SK-N-SH treated with all-trans-retinoic acid at 6 μM for 48 hours (cell line): ENCODE data around the gene SIX5.

Source experiments
- ARNTL ChIP-seq: fragments of 450-650 bp; formaldehyde crosslinking; IDR thresholded peaks from 2 replicates; pipeline ENCODE4 v1.5.0; 2020; ENCODE audit warnings: low read depth, mild to moderate bottlenecking, moderate library complexity, borderline replicate concordance
- RARB ChIP-seq: fragments of 250-450 bp; sonication (Bioruptor Pico); IDR thresholded peaks from 2 replicates; pipeline ENCODE4 v1.8.0; 2021; ENCODE audit warnings: mild to moderate bottlenecking, moderate library complexity
- ZC3H10 ChIP-seq: fragments of 250-450 bp; sonication (Bioruptor Pico); IDR thresholded peaks from 2 replicates; pipeline ENCODE4 v1.5.1; 2021; ENCODE audit warnings: mild to moderate bottlenecking, moderate library complexity
- TF ChIP-seq, protein P1 (sequence below): fragments of 250-450 bp; sonication (Bioruptor Pico); IDR thresholded peaks from 2 replicates; pipeline ENCODE4 v1.8.0; 2020; ENCODE audit warnings: mild to moderate bottlenecking, moderate library complexity, borderline replicate concordance
- TF ChIP-seq, protein P2 (sequence below): fragments of 250-450 bp; sonication (Bioruptor Pico); IDR thresholded peaks from 2 replicates; pipeline ENCODE4 v1.8.0; 2021; ENCODE audit warnings: low read depth, mild to moderate bottlenecking, moderate library complexity, borderline replicate concordance

DNA sequence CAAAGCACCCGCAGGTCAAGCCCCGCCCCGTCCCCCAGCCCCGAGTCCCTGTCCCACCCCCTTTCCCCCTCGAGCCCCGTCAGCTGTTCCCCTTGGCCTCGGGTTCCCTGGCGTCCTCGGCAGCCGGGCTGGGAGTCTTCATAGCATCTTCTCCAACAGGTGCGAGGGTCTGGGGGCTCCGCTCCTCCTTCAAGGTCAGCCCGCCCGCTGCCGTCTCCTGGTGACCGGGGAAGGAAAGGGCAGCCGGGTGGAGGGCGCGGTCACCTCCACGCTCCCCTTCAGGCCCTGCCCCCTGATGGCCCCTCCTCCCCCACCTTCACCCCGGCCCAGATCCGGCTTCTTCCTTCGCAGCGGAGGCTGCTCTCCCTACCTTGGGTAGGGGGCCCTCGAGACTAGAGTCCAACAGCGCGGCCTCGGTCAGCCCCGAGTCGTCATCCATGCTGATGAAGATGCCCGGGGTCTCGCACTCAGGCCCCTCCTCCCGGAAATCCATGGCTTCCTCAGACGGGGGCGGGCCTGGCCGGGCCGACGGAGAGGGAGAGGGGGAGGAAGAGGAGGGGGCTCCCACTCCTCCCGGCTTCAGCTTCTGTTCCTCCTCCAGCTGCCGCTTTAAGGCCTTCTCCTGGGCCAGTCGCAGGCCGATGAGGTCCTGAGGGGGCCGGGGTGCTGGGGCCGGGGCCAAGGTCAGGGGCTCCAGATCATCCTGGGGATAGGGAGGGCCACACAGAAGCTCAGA, 46.6 kb upstream of the SIX5 start:
- TF ChIP-seq ARNTL (CRISPR knock-in tag) (no peak), RARB (CRISPR knock-in tag) (no peak), ZC3H10 (CRISPR knock-in tag) (no peak)
- TF ChIP-seq, protein P1, sequence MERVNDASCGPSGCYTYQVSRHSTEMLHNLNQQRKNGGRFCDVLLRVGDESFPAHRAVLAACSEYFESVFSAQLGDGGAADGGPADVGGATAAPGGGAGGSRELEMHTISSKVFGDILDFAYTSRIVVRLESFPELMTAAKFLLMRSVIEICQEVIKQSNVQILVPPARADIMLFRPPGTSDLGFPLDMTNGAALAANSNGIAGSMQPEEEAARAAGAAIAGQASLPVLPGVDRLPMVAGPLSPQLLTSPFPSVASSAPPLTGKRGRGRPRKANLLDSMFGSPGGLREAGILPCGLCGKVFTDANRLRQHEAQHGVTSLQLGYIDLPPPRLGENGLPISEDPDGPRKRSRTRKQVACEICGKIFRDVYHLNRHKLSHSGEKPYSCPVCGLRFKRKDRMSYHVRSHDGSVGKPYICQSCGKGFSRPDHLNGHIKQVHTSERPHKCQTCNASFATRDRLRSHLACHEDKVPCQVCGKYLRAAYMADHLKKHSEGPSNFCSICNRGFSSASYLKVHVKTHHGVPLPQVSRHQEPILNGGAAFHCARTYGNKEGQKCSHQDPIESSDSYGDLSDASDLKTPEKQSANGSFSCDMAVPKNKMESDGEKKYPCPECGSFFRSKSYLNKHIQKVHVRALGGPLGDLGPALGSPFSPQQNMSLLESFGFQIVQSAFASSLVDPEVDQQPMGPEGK: no peak
- TF ChIP-seq, protein P2, sequence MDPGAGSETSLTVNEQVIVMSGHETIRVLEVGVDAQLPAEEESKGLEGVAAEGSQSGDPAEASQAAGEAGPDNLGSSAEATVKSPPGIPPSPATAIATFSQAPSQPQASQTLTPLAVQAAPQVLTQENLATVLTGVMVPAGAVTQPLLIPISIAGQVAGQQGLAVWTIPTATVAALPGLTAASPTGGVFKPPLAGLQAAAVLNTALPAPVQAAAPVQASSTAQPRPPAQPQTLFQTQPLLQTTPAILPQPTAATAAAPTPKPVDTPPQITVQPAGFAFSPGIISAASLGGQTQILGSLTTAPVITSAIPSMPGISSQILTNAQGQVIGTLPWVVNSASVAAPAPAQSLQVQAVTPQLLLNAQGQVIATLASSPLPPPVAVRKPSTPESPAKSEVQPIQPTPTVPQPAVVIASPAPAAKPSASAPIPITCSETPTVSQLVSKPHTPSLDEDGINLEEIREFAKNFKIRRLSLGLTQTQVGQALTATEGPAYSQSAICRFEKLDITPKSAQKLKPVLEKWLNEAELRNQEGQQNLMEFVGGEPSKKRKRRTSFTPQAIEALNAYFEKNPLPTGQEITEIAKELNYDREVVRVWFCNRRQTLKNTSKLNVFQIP (CRISPR knock-in tag): no peak
